Measurements from ENCODE around the gene PCSK5.

PCSK5 gene

GRCh38 chr9:76390656-76391055 is 500.2 kb downstream of the PCSK5 start:
- DNase-seq = no peak
- no peak for TF ChIP-seq CTCF (IDR thresholded peaks at IDR 0.05; ENCODE audit: borderline replicate concordance, extremely low read depth, low read length, poor library complexity, severe bottlenecking)
- TF ChIP-seq EZH2 (IDR thresholded peaks at IDR 0.05; ENCODE audit: borderline replicate concordance, low read depth, low read length, severe bottlenecking) = no peak
- no peaks in the 10 kb centered on the region for H3K27me3 ChIP-seq (ENCODE audit: insufficient read depth, low read length, poor library complexity)

GRCh38 chr9:76394195-76394959 is 503.9 kb downstream of the PCSK5 start, which contains the start of gene RFK:
Gene RFK, minus strand, starts transcription at chr9:76394426. Its CDS starts 255 bp downstream, at chr9:76394171.
- peak within 1 kb of the TSS; percentile 92 to 96 for H3K4me3 ChIP-seq (ENCODE audit: low read depth in 1 of 2, low read length in 2 of 2)
- H3K36me3 ChIP-seq (ENCODE audit: insufficient read depth, low read length) = peaks cover 16% of the 10 kb centered on the region
- no peaks in the 10 kb centered on the region for H4K20me1 ChIP-seq (ENCODE audit: insufficient read depth, low read length)
- H3K27me3 ChIP-seq (ENCODE audit: insufficient read depth, low read length, poor library complexity) = no peaks in the 10 kb centered on the region
- ATAC-seq (ENCODE audit: insufficient read depth, low read depth) = peak; percentile 81
- H2AFZ ChIP-seq (ENCODE audit: low read depth, low read length) = peak within 1 kb of the TSS; percentile 99
- peak within 1 kb of the TSS; percentile 98 for H3K4me2 ChIP-seq (ENCODE audit: insufficient read depth, low read length)
- no peaks in the 10 kb centered on the region for H3K9me3 ChIP-seq (ENCODE audit: insufficient read depth, low read length, severe bottlenecking)
- TF ChIP-seq CTCF (IDR thresholded peaks at IDR 0.05; ENCODE audit: borderline replicate concordance, extremely low read depth, low read length, poor library complexity, severe bottlenecking) (peak; percentile 43), EZH2 (IDR thresholded peaks at IDR 0.05; ENCODE audit: borderline replicate concordance, low read depth, low read length, severe bottlenecking) (no peak)
- H3K27ac ChIP-seq (ENCODE audit: low read length) = peak within 1 kb of the TSS; percentile 91
- H3K4me1 ChIP-seq (ENCODE audit: insufficient read depth, low read length) = peaks cover 29% of the 10 kb centered on the region
- peaks cover 24% of the 10 kb centered on the region for H3K79me2 ChIP-seq (ENCODE audit: insufficient read depth, low read length)
- DNase-seq = peak; percentile 91
- H3K9ac ChIP-seq (ENCODE audit: low read depth, low read length) = peak within 1 kb of the TSS; percentile 88

More at GRCh38 chr9:76390656-76391055, 500.2 kb downstream of the PCSK5 start:
- Histone ChIP-seq H3K4me3 (ENCODE audit: low read depth in 1 of 2, low read length in 2 of 2) (no peak overlapping the region), H3K9me3 (ENCODE audit: insufficient read depth, low read length, severe bottlenecking) (no peaks in the 10 kb centered on the region), H3K27ac (ENCODE audit: low read length) (no peak overlapping the region), H3K4me2 (ENCODE audit: insufficient read depth, low read length) (no peak overlapping the region), H2AFZ (ENCODE audit: low read depth, low read length) (no peak overlapping the region), H3K4me1 (ENCODE audit: insufficient read depth, low read length) (peaks cover 27% of the 10 kb centered on the region), H4K20me1 (ENCODE audit: insufficient read depth, low read length) (no peaks in the 10 kb centered on the region), H3K79me2 (ENCODE audit: insufficient read depth, low read length) (peaks cover 24% of the 10 kb centered on the region), H3K9ac (ENCODE audit: low read depth, low read length) (no peak overlapping the region), H3K36me3 (ENCODE audit: insufficient read depth, low read length) (peaks cover 41% of the 10 kb centered on the region)
- ATAC-seq (ENCODE audit: insufficient read depth, low read depth) = no peak

DNA sequence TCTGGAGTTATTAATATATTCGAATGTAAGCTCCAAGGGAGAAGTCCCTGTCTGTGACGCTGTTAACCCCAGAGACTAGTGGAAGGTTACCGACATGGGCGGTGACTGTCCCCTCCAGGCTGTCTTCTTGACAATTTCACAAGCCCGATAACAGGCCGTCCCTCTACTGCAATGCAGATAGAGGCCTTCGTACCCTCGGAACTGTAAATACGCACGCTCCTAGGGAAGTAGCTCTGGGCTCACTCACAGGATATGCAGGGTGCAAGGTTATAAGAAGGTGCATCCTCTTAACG is 504.4 kb downstream of the PCSK5 start:
- Histone ChIP-seq H3K79me2 (ENCODE audit: insufficient read depth, low read length) (peaks cover 24% of the 10 kb centered on the region), H3K36me3 (ENCODE audit: insufficient read depth, low read length) (peaks cover 16% of the 10 kb centered on the region), H3K4me2 (ENCODE audit: insufficient read depth, low read length) (peak overlapping the region; percentile 98), H3K9me3 (ENCODE audit: insufficient read depth, low read length, severe bottlenecking) (no peaks in the 10 kb centered on the region), H3K9ac (ENCODE audit: low read depth, low read length) (peak overlapping the region; percentile 88), H2AFZ (ENCODE audit: low read depth, low read length) (peak overlapping the region; percentile 99), H3K27me3 (ENCODE audit: insufficient read depth, low read length, poor library complexity) (no peaks in the 10 kb centered on the region), H4K20me1 (ENCODE audit: insufficient read depth, low read length) (no peaks in the 10 kb centered on the region), H3K27ac (ENCODE audit: low read length) (peak overlapping the region; percentile 91), H3K4me1 (ENCODE audit: insufficient read depth, low read length) (peaks cover 29% of the 10 kb centered on the region), H3K4me3 (ENCODE audit: low read depth in 1 of 2, low read length in 2 of 2) (peak overlapping the region; percentile 92 to 96)
- TF ChIP-seq EZH2 (IDR thresholded peaks at IDR 0.05; ENCODE audit: borderline replicate concordance, low read depth, low read length, severe bottlenecking) (no peak), CTCF (IDR thresholded peaks at IDR 0.05; ENCODE audit: borderline replicate concordance, extremely low read depth, low read length, poor library complexity, severe bottlenecking) (no peak)
- DNase-seq = peak; percentile 59
- ATAC-seq (ENCODE audit: insufficient read depth, low read depth) = peak; percentile 67

Data from DND-41 (cell line).